ENCODE data around the gene PLCH2.
"Not testable (repeated sequence)": the region's sequence is repeated elsewhere in the genome, so short reads cannot be mapped to it uniquely, and the experiment has no call there.

The PLCH2 gene

DNA sequence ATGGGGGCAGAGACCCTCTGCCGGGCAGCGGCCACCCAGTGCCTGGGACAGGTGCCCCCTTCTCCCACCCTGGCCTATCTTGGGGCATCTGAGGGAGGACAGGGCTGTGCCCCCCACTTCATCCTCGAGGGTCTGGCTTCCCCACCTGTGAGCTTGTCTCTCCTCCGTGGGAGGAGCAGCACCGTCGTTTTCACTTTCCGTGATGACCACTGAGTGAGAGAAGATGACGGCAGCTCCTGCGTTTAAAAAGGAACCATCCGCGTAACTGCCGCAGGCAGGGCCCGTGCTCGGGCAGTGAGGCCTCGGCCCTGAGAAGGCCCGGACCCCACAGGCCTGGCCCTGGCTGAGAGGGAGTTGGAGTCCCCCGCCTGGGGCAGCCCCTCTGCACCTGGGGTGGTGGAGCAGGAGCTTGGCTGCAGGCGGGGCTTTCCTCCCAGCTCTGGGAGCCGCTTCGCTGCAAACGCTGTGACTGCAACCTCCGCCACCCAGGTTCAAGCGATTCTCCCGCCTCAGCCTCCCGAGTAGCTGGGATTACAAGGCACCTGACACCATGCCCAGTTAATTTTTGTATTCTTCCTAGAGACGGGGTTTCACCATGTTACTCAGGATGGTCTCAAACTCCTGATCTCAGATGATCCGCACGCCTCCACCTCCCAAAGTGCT is 73.4 kb downstream of the PLCH2 start:
- not testable (repeated sequence) for DNase-seq

- DNase-seq = not testable (repeated sequence)
Measured at GRCh38 chr1:2550309-2550861, 74.3 kb downstream of the PLCH2 start.

DNA sequence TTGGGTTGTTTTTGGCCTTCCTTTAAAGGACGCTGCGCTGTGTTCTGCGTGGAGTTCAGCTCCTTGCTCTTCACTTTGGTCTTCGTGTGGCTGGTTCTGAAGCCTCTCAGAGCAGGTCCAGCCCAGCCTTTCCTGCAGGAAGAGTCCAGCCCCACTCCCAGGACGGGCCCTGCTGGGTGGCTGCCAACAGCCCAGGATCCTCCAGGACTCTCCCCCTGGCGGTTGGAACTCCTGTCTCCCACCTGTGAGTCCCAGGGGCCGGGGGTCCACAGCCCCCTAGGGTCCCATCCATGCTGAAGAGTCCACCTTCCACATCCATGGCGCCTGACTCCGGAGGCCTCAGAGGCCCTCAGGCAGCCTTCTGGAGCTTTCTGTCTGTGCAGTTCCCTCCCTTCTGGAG is 75.5 kb downstream of the PLCH2 start:
- DNase-seq = not testable (repeated sequence)

GRCh38 chr1:2552189-2552588 is 76.1 kb downstream of the PLCH2 start:
- DNase-seq = no peak

GRCh38 chr1:2553076-2553475 is 77.0 kb downstream of the PLCH2 start:
- not testable (repeated sequence) for DNase-seq

DNA sequence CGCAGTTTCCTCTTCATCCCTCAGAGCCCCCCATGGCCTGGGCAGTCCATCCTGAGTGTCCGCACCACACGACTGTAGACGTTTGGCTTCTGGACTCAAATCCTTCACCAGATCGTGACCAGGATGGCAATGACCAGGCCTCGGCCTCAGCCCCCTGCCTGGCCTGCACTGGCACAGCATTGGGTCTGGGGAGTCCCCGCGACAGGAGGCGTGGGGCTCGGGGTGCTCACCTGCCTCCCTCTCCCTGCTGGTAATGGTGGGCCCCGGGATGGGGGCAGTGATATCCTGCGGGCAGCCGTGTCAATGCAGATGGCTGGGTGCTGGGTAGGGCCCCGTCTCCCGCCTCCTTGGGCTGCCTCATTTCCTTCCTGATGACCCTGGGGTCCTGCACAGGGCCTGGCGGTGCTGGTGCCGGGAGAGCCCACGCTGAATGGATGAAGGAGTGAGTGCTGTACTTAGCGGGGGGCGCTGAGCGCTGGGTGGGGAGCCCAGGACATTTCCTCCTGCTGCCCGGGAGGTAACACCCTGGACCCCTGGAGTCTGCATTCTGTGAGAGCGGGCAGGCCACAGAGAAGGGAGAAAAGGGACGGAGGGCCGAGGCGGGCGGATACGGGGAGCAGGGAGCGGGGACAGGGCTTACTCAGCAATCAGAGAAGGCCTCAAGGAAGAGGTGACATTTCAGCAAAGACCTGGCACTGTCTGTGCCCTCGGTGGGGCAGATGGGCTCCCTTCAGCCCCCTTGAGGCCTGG is 78.0 kb downstream of the PLCH2 start:
- no peak for DNase-seq

GRCh38 chr1:2554621-2555387 is 78.7 kb downstream of the PLCH2 start:
- peak; percentile 40 for DNase-seq
